Kidney epithelial cell (primary cell): ENCODE data around the gene CSNK1D. TPM values are rescaled to one million over a fixed set of nuclear protein-coding genes. Genes with fewer than 3 reads are reported as not detected.

Source experiments
- DNase-seq: peaks from one replicate; pipeline ENCODE4 v3.0.0-alpha.2; 2010; ENCODE audit warnings: low read depth
- H3K27me3 ChIP-seq: 2 replicates; pipeline ENCODE4 v1.6.0; 2011; ENCODE audit warnings: low read length; ENCODE audit not compliant: control insufficient read depth, insufficient read depth
- H3K36me3 ChIP-seq: 2 replicates; pipeline ENCODE4 v1.5.1; 2011; ENCODE audit warnings: low read length; ENCODE audit not compliant: control insufficient read depth, insufficient read depth
- H3K4me3 ChIP-seq: 2 replicates; pipeline ENCODE4 v1.5.1; 2011; ENCODE audit warnings: low read depth, mild to moderate bottlenecking, control low read depth, low read length
- CTCF ChIP-seq: IDR thresholded peaks from 2 replicates; pipeline ENCODE4 v1.5.1; 2011; ENCODE audit warnings: mild to moderate bottlenecking, moderate library complexity, low read length, control low read depth, inconsistent platforms; ENCODE audit not compliant: insufficient read depth, poor library complexity, severe bottlenecking
- total RNA-seq: library from RNA; depleted of rRNA; stranded (reverse); fragments of >200 nt; gene quantifications from 2 replicates; pipeline ENCODE4 v1.2.3, GENCODE V29; 2015

CSNK1D gene
- total RNA-seq, 1 donor from 2014 or later = 61.7 TPM

- Histone ChIP-seq H3K4me3 (no peak overlapping the region), H3K36me3 (no peaks in the 10 kb centered on the region), H3K27me3 (no peaks in the 10 kb centered on the region)
- DNase-seq = no peak
- TF ChIP-seq CTCF = no peak
Measured at GRCh38 chr17:82221341-82221902, 52.1 kb downstream of the CSNK1D start.

GRCh38 chr17:82219753-82220709 lies 53.5 kb downstream of the CSNK1D start:
- TF ChIP-seq CTCF = no peak
- H3K36me3 ChIP-seq = no peaks in the 10 kb centered on the region
- H3K4me3 ChIP-seq = no peak overlapping the region
- no peaks in the 10 kb centered on the region for H3K27me3 ChIP-seq
- no peak for DNase-seq

- H3K36me3 ChIP-seq = no peaks in the 10 kb centered on the region
- H3K4me3 ChIP-seq = no peak overlapping the region
- no peaks in the 10 kb centered on the region for H3K27me3 ChIP-seq
- no peak for TF ChIP-seq CTCF
- DNase-seq = no peak
Measured at GRCh38 chr17:82219083-82219482, 54.4 kb downstream of the CSNK1D start.

GRCh38 chr17:82218349-82219075 lies 55.0 kb downstream of the CSNK1D start:
- Histone ChIP-seq H3K4me3 (no peak overlapping the region), H3K27me3 (no peaks in the 10 kb centered on the region), H3K36me3 (no peaks in the 10 kb centered on the region)
- no peak for DNase-seq
- TF ChIP-seq CTCF = no peak

- TF ChIP-seq CTCF = no peak
- no peak overlapping the region for H3K4me3 ChIP-seq
- no peaks in the 10 kb centered on the region for H3K27me3 ChIP-seq
- no peak for DNase-seq
- H3K36me3 ChIP-seq = no peaks in the 10 kb centered on the region
Measured at GRCh38 chr17:82217530-82218204, 55.8 kb downstream of the CSNK1D start.
